HG03565 (cell line): ENCODE results near the gene YPEL3.

Experiments used
- ATAC-seq: cut with Tn5 transposase; IDR thresholded peaks from one replicate; pipeline ENCODE4 v1.9.1; 2021; ENCODE audit warnings: mild to moderate bottlenecking, moderate library complexity; ENCODE audit not compliant: unreplicated experiment

Gene YPEL3

GRCh38 chr16:30091474-30092372, 4.3 kb downstream of the YPEL3 start, which contains the start of gene TBX6:
Gene TBX6 (minus strand): TSS chr16:30091924. CDS start chr16:30091193, 731 bp downstream.
- peak; percentile 52 for ATAC-seq

- ATAC-seq: no peak
Observed at GRCh38 chr16:30090610-30091331, 5.2 kb downstream of the YPEL3 start.

- ATAC-seq: no peak
Observed at GRCh38 chr16:30088832-30089624, 7.0 kb downstream of the YPEL3 start.

- no peak for ATAC-seq
Observed at GRCh38 chr16:30088237-30088831, 7.7 kb downstream of the YPEL3 start.

- no peak for ATAC-seq
Observed at GRCh38 chr16:30087181-30087898, 8.7 kb downstream of the YPEL3 start.

- no peak for ATAC-seq
Observed at GRCh38 chr16:30086291-30087140, 9.5 kb downstream of the YPEL3 start.

- no peak for ATAC-seq
Observed at GRCh38 chr16:30085820-30086219, 10.2 kb downstream of the YPEL3 start.

- ATAC-seq: no peak
Observed at GRCh38 chr16:30085247-30085646, 10.8 kb downstream of the YPEL3 start.

GRCh38 chr16:30084816-30085159, 11.2 kb downstream of the YPEL3 start:
- ATAC-seq: no peak

GRCh38 chr16:30084096-30084815, 11.8 kb downstream of the YPEL3 start:
- no peak for ATAC-seq

GRCh38 chr16:30083216-30084055, 12.6 kb downstream of the YPEL3 start:
- no peak for ATAC-seq

- no peak for ATAC-seq
Observed at GRCh38 chr16:30082545-30083090, 13.4 kb downstream of the YPEL3 start.

GRCh38 chr16:30079480-30079879, 16.5 kb downstream of the YPEL3 start:
- ATAC-seq: no peak

- no peak for ATAC-seq
Observed at GRCh38 chr16:30078744-30079143, 17.3 kb downstream of the YPEL3 start.

GRCh38 chr16:30077656-30078055, 18.4 kb downstream of the YPEL3 start:
- ATAC-seq: no peak

- ATAC-seq: no peak
Observed at GRCh38 chr16:30076276-30076791, 19.7 kb downstream of the YPEL3 start.
